SW480 (cell line): Measurements from ENCODE around the gene TTBK2.

Experiments
- DNase-seq: peaks from one replicate; pipeline ENCODE4 v3.0.0-alpha.2; 2016; ENCODE audit warnings: low spot score

Gene TTBK2

GRCh38 chr15:42760759-42761158, 159.8 kb downstream of the TTBK2 start:
- no peak for DNase-seq

GRCh38 chr15:42759093-42759492, 161.5 kb downstream of the TTBK2 start:
- no peak for DNase-seq

- DNase-seq = no peak
Measured at GRCh38 chr15:42750306-42750705, 170.3 kb downstream of the TTBK2 start.

- no peak for DNase-seq
Measured at GRCh38 chr15:42749266-42749665, 171.3 kb downstream of the TTBK2 start.

GRCh38 chr15:42744195-42744594, 176.4 kb downstream of the TTBK2 start:
- no peak for DNase-seq

GRCh38 chr15:42742149-42742548, 178.4 kb downstream of the TTBK2 start:
- DNase-seq = no peak

- no peak for DNase-seq
Measured at GRCh38 chr15:42741710-42742109, 178.9 kb downstream of the TTBK2 start.

- DNase-seq = no peak
Measured at GRCh38 chr15:42737529-42738328, 182.8 kb downstream of the TTBK2 start.

GRCh38 chr15:42736793-42737528, 183.6 kb downstream of the TTBK2 start, which contains the start of gene CDAN1:
CDAN1 (minus strand) TSS chr15:42737128; CDS start chr15:42737102, 26 bp downstream.
- peak; percentile 60 for DNase-seq

- no peak for DNase-seq
Measured at GRCh38 chr15:42736178-42736792, 184.3 kb downstream of the TTBK2 start.

GRCh38 chr15:42735382-42736165, 185.0 kb downstream of the TTBK2 start:
- DNase-seq = no peak

- no peak for DNase-seq
Measured at GRCh38 chr15:42734076-42734672, 186.4 kb downstream of the TTBK2 start.

- no peak for DNase-seq
Measured at GRCh38 chr15:42733027-42733426, 187.6 kb downstream of the TTBK2 start.

- DNase-seq = no peak
Measured at GRCh38 chr15:42732095-42732827, 188.3 kb downstream of the TTBK2 start.

- no peak for DNase-seq
Measured at GRCh38 chr15:42731461-42731860, 189.1 kb downstream of the TTBK2 start.

- DNase-seq = no peak
Measured at GRCh38 chr15:42730536-42730935, 190.0 kb downstream of the TTBK2 start.

GRCh38 chr15:42730135-42730534, 190.4 kb downstream of the TTBK2 start:
- DNase-seq = no peak

GRCh38 chr15:42729409-42729808, 191.2 kb downstream of the TTBK2 start:
- no peak for DNase-seq

GRCh38 chr15:42728972-42729371, 191.6 kb downstream of the TTBK2 start:
- no peak for DNase-seq

- DNase-seq = no peak
Measured at GRCh38 chr15:42728560-42728959, 192.0 kb downstream of the TTBK2 start.
